Upper lobe of left lung (tissue), 4 donors: ENCODE measurements around the gene SLC26A2.

Experiments used
- POLR2A ChIP-seq, 4 donors: fragments of 450-650 bp; IDR thresholded peaks; one replicate each; pipeline ENCODE4 v1.5.1; 2016 to 2017; ENCODE audit warnings: antibody characterized with exemption in 4 of 4, mild to moderate bottlenecking in 2 of 4
- POLR2AphosphoS5 ChIP-seq, 2 donors: sonication (generic); formaldehyde crosslinking; IDR thresholded peaks; one replicate each; pipeline ENCODE4 v1.5.1; 2017; ENCODE audit warnings: antibody characterized with exemption in 2 of 2
- TF ChIP-seq, protein P1 (sequence below), 6 experiments: fragments of 450-650 bp in 4 of 6; fragments of 200-600 bp in 2 of 6; sonication (generic) in 2 of 6; IDR thresholded peaks; one replicate each; pipeline ENCODE4 v1.5.1; 2016 to 2019; ENCODE audit warnings: antibody characterized with exemption in 6 of 6

DNA sequence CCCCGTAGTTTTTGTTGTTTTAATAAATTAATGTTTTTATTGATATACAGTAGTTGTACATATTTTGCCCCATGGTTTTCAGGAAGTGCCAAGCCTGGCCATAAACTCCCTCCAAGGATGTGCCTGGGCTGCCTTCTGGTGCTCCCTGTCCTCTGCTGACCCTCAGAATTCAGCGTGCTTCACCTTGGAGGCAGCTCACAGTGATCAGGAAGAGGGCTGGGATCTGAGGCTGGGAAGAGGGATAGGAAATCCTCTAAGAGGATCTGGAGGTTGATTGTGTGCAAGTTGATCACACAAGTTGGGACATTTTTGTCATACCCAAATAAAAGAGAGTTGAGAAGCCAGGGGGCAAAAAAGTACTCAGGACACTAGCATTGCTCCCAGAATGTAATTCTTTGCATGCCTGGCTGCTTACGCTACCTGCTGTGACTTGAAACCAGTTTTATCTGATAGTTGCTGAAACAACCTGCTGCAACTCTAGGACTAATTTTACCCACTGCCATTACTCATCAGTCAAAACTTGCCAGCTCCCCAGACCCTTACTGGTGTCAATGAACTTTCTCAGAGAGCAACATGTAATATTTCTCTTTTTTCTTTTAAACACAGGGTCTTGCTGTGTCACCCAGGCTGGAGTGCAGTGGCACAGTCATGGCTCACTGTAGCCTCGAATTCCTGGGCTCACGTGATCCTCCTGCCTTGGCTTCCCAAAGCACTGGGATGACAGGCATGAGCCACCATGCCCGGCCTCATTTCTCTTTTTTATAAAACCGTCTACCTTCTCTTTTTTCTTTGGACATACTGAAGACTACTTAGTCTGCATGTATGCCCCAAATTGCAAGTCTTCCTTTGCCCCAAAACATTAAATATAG lies 44.9 kb upstream of the SLC26A2 start:
- TF ChIP-seq POLR2AphosphoS5 (IDR thresholded peaks at IDR 0.05), result no peak
- TF ChIP-seq, protein P1, sequence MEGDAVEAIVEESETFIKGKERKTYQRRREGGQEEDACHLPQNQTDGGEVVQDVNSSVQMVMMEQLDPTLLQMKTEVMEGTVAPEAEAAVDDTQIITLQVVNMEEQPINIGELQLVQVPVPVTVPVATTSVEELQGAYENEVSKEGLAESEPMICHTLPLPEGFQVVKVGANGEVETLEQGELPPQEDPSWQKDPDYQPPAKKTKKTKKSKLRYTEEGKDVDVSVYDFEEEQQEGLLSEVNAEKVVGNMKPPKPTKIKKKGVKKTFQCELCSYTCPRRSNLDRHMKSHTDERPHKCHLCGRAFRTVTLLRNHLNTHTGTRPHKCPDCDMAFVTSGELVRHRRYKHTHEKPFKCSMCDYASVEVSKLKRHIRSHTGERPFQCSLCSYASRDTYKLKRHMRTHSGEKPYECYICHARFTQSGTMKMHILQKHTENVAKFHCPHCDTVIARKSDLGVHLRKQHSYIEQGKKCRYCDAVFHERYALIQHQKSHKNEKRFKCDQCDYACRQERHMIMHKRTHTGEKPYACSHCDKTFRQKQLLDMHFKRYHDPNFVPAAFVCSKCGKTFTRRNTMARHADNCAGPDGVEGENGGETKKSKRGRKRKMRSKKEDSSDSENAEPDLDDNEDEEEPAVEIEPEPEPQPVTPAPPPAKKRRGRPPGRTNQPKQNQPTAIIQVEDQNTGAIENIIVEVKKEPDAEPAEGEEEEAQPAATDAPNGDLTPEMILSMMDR (IDR thresholded peaks at IDR 0.05), result no peak
- no peak for TF ChIP-seq POLR2A (IDR thresholded peaks at IDR 0.05)
